NCI-H1048 (cell line): ENCODE measurements around the gene TPRG1L.
"Not testable (repeated sequence)": the region's sequence is repeated elsewhere in the genome, so short reads cannot be mapped to it uniquely, and the experiment has no call there.

ENCODE experiments used
- DNase-seq: peaks from one replicate; lab custom pipeline; 2025; lab: John Stamatoyannopoulos, UW

Gene TPRG1L

GRCh38 chr1:3609016-3609768 is 15.6 kb upstream of the TPRG1L start:
- DNase-seq, result no peak

DNA sequence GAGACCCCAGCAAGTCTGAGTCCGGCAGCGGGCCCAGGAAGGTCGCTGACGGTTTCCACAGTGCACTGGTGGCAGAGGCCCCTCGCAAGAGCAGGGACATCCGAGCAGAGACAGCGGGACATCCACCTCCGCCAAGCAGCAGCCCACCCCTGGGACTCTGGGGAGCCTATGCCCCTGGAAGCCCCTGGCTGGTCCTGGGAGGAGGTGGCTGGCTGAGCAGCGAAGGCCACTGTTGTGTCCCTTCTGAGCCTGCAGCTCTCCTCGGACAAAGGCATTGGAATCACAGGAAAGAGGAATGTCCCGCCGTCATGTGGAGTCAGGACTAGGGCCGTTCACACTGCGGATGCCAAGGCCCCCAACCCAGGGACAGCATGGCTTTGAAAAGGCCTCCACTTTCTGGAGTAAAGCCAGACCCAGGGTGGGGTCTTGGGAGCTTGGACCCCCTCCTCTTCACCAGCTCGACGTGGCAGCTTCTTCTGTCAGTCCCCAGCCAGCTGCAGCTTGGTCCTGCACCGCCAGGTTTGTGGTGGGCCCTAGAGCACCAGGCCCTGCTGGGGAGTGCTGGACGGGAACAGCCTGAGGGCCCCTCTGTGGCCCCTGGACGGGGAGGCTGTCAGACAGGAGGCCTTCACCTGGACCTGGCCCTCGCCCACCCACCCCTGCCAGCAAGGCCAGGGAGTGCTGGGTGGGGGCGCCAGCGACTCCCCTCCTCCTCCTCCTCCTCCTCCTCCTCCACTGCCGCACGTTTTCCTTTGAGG is 14.9 kb upstream of the TPRG1L start:
- no peak for DNase-seq

GRCh38 chr1:3610527-3611169 is 14.2 kb upstream of the TPRG1L start:
- no peak for DNase-seq

DNA sequence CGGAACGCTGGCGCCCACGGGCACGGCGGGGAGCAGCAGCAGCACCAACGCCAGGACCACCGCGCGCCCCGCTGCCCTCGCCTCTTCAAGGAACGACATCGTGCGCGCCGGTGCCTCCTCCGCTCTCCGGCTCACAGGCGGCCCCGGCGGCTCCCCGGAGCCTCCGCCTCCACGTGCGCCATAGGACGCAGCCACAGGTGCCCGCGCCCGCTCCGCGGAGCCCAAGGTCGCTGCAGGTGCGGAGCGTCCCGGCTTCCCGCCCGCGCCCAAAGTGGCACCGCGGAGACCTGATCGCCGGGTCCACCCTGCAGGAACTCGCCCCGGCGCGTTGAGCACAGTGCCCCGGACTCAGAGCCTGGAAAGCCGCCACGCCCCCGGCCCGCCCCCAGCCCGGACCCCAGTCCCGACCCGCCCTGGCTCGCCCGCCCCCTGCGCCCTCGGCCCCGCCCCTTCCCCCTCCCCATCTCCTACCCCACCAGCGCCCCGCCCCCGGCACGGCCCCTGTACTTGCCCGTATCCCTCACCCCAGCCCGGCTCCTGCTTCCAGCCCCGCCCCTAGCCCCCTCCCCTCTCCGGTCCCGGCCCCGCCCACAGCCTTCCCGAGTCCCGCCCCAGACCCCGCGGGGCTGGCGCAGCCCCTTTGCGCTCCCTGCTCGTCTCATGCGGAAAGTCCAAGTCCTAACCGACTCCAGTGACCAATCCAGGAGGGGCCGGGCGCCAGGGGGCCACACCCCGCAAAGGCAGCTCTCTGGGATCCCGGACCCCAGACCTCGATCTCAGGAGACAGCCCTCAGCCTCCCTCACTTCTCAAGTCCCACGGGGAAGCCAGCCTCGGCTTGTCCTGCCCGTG is 13.4 kb upstream of the TPRG1L start, which contains the start of gene MEGF6:
Gene MEGF6, minus strand, starts transcription at position 339 of the 850 bp plus-strand sequence. Its CDS starts 240 bp downstream, at position 99.
- DNase-seq, result peak; percentile 31

GRCh38 chr1:3612123-3612522 is 12.7 kb upstream of the TPRG1L start:
- no peak for DNase-seq

DNA sequence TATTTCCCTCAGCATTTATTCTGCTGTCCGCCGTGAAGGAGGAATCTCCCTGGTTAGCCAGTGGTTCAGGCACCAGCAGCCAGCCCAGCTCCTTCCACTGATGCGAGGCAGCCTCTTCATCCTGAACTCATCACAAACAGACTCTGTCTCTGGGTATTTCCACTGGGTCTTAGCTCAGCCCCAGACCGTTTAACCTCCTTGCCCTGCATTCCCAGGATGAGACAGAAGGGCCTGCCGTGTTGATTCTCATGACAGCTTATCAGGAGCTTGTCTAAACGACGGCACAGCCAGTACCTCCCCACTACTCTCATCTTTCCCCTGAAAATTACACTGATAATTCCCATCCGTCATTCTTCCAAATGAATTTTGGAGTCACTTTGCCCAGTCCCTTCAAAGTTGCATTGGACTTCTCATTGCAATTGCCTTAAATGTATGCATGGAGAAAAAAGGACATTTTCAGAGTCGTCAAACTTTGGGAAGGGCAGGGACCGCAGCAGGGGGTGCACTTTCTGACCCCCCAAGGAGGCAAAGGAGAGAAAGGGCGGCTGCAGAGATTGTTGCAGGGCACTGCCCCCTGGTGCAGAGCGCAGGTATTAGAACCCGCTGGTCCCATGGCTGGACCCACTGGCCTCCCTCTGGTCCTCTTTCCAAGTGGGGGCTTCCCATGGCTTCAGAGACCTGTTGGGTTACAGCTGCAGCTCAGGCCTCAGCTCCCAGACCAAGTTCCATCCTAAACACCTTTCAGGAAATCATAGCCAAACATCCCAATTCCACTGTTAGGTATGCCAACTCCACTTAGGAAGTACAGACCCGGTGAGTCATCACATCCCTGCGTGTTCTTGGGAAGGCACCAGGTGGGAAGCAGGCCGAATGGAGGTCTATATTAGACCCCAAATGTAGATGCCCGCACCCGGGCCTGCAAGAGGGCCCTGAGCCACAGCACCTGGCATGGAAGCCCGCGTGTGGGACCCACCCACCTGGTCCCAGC is 9.8 kb upstream of the TPRG1L start:
- no peak for DNase-seq

- no peak for DNase-seq
Observed at GRCh38 chr1:3616861-3617260, 8.0 kb upstream of the TPRG1L start.

- DNase-seq, result no peak
Observed at GRCh38 chr1:3617806-3618345, 6.9 kb upstream of the TPRG1L start.

GRCh38 chr1:3618531-3618880 is 6.3 kb upstream of the TPRG1L start:
- no peak for DNase-seq

DNA sequence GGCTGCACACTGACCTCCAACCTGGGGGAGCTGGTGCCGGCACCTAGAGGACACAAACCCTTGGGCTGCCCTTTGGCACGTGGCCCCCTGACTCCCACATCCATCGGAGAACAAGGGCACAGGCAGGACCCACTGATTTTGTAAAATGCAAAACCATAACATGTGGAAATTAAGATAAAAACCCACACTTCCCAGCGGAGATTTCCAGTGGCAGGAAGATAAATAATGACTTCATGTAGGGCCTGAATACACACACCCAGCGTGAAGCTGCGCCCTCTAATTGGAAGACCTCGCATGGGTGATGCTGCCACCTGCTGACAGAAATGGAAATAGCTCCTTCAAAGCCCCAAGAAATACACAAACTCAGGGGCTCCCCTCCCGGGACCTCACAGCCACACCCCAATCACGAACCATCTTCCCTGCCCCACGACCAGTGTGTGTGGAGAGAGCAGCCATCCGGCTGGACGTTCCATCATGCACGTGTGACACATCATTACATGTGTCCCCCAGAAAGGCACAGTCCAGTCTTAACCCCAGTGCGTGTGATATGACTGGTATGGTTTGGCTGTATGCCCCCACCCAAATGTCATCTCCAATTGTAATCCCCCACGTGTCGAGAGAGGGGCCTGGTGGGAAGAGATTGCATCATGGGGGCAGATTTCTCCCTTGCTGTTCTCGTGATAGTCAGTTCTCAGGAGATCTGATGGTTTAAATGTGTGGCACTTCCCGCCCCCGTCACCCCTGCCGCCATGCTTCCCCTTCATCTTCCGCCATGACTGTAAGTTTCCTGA is 5.7 kb upstream of the TPRG1L start:
- no peak for DNase-seq

DNA sequence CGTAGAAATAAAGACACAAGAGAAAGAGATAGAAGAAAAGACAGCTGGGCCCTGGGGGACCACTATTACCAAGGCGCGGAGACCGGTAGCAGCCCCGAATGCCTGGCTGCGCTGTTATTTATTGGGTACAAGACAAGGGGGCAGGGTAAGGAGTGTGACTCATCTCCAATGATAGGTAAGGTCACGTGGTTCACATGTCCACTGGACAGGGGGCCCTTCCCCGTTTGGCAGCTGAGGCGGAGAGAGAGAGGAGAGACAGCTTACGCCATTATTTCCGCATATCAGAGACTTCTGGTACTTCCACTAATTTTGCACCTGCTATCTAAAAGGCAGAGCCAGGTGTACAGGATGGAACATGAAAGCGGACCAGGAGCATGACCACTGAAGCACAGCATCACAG is 4.1 kb upstream of the TPRG1L start:
- no peak for DNase-seq

DNA sequence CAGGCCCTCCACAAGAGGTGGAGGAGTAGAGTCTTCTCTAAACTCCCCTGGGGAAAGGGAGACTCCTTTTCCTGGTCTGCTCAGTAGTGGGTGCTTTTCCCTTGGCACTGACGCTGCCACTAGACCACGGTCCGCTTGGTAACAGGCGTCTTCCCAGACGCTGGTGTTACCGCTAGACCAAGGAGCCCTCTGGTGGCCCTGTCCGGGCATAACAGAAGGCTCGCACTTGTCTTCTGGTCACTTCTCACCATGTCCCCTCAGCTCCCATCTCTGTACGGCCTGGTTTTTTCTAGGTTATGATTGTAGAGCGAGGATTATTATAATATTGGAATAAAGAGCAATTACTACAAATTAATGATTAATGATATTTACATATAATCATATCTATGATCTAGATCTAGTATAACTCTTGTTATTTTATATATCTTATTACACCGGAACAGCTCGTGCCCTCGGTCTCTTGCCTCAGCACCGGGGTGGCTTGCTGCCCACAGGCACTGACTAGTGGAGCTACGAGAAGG is 3.6 kb upstream of the TPRG1L start:
- not testable (repeated sequence) for DNase-seq

DNA sequence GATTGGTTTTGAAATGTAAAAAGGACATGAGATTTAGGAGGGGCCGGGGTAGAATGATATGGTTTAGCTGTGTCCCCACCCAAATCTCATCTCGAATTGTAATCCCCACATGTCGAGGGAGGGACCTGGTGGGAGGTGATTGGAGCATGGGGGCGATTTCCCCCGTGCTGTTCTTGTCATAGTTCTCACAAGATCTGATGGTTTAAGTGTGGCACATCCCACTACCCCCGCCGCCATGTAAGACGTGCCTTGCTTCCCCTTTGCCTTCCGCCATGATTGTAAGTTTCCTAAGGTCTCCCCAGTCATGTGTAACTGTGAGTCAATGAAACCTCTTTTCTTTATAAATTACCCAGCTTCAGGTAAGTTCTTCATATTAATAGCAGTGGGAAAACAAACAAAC is 2.7 kb upstream of the TPRG1L start:
- not testable (repeated sequence) for DNase-seq

- DNase-seq, result no peak
Observed at GRCh38 chr1:3623441-3624199, 1.2 kb upstream of the TPRG1L start.

DNA sequence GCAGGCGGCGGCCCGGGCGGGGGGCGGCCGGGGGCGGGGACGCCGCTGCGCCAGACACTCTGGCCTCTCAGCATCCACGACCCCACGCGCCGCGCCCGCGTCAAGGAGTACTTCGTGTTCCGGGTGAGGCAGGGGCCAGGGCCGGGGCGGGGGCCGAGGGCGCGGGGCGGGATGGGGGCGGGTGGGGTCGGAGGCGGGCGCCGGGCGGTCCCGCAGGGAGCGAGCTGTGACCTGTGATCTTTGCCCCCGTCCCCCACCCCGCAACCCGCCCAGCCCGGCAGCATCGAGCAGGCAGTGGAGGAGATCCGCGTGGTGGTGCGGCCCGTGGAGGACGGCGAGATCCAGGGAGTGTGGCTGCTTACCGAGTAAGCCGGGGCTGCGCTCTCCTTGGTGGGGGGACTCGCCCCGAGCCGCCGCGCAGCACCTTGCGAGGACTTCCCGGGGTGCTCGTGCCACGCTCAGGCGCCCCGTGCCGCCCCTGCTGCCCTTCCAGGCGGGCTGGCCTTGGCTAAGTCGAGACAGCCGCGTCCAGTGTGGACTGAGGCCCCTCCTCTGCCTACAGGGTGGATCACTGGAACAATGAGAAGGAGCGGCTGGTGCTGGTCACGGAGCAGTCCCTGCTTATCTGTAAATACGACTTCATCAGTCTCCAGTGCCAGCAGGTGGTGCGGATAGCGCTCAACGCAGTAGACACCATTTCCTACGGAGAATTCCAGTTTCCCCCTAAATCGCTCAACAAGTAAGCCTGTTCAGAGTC is 514 bp downstream of the TPRG1L start:
- DNase-seq, result no peak

DNA sequence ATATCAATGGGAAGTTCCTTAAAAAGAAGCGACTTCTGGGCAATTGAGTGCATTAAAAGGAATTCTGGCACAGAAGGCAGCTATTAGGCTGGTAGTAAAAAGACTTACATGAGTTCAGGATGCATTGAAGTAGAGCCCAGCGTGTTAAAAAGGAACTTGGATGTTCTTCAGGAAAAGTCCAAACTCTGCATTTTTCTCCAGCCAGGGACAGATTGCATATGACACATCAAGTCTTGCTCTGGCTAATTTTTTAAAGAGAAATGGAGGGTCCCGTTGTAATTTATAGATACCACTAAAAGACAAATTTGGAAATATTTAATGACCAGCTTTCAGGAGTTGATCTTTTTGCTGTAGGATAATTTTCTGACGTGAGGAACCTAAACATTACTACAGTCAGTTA is 1.2 kb downstream of the TPRG1L start:
- DNase-seq, result no peak

DNA sequence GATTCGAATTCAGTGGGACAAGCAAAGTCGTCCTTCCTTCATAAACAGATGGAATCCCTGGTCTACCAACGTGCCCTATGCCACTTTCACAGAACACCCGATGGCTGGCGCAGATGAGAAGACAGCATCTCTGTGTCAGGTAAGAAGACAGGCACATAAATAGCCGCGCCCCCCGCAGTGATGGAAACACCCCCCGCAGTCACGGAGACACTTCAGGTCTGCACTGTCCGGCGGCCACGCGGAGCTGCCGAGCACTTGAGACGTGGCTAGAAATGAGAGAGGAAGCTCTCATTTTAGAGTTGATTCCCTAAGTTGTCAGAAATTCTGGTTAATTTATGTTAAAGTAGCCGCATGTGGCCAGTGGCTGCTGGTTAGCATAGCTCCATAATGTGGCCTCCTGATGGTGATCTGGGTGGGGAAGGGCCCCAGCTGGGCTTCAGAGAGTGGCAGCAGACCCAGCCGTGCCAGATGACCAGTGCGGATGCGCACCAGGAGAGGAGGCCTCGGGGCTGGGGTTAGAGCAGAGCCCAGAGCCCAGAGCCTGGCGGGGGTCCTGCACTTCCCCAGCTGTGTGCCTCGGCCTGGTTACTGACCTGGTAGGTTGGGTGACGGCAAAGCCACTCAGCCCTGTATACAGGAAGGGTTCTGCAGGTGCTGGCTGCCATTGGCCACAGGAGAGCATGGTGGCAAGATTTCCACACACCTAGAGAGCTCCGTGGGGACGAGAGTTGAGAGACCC is 2.9 kb downstream of the TPRG1L start:
- no peak for DNase-seq
